ENCODE data around the gene RNLS. TPM values are rescaled to one million over a fixed set of nuclear protein-coding genes. Genes with fewer than 3 reads are reported as not detected.
"Not testable (repeated sequence)": the region's sequence is repeated elsewhere in the genome, so short reads cannot be mapped to it uniquely, and the experiment has no call there.

RNLS gene
- total RNA-seq, 2 experiments from 2014 or later, result 0.95 to 2.7 TPM

GRCh38 chr10:88281592-88282347, 301.3 kb downstream of the RNLS start:
- DNase-seq (no peak), ATAC-seq (ENCODE audit: poor library complexity) (no peak)
- Histone ChIP-seq H3K27me3 (ENCODE audit: control insufficient read depth in 1 of 2, insufficient read depth in 2 of 2, low read length in 2 of 2) (no peaks in the 10 kb centered on the region), H3K9me3 (ENCODE audit: control insufficient read depth in 1 of 2, insufficient read depth in 1 of 2, low read length in 2 of 2) (no peaks in the 10 kb centered on the region), H3K27ac (ENCODE audit: low read depth in 1 of 2, low read length in 2 of 2) (no peak overlapping the region), H3K36me3 (ENCODE audit: insufficient read depth, low read length) (no peaks in the 10 kb centered on the region), H3K4me1 (ENCODE audit: insufficient read depth, low read length) (peaks cover 9% of the 10 kb centered on the region), H3K4me3 (ENCODE audit: low read length) (no peak overlapping the region)
- intact Hi-C loops (cut with DNase I, micrococcal nuclease), result no loop called here
- no peak for TF ChIP-seq CTCF (IDR thresholded peaks at IDR 0.05)
- peaks cover 35% of the 10 kb centered on the region for H3K4me1 Mint-ChIP-seq (ENCODE audit: low read depth)
- H3K4me3 Mint-ChIP-seq, result no peak overlapping the region
- POLR2A ChIA-PET, result interaction anchor here (3.1 kb wide), 1 partner anchor 11 kb away, joined by 12 read pairs; no protein-coding TSS in a partner anchor
- CTCF ChIA-PET, result interaction anchor here (1.2 kb wide), 2 partner anchors 21 to 28 kb away, joined by 3 read pairs; no protein-coding TSS in a partner anchor
- H3K27ac Mint-ChIP-seq, result no peak overlapping the region
- H3K9me3 Mint-ChIP-seq, result peaks cover 3% of the 10 kb centered on the region
- H3K27me3 Mint-ChIP-seq, result no peaks in the 10 kb centered on the region
- H3K36me3 Mint-ChIP-seq (ENCODE audit: low read depth), result no peaks in the 10 kb centered on the region

GRCh38 chr10:88280518-88280917, 302.6 kb downstream of the RNLS start:
- POLR2A ChIA-PET, result interaction anchor here (3.1 kb wide), 1 partner anchor 9 kb away, joined by 12 read pairs; no protein-coding TSS in a partner anchor
- H3K9me3 ChIP-seq (ENCODE audit: control insufficient read depth in 1 of 2, insufficient read depth in 1 of 2, low read length in 2 of 2), result no peaks in the 10 kb centered on the region
- CTCF ChIA-PET, result interaction anchor here (1.2 kb wide), 2 partner anchors 19 to 30 kb away, joined by 3 read pairs; no protein-coding TSS in a partner anchor
- no peak overlapping the region for H3K4me3 ChIP-seq (ENCODE audit: low read length)
- H3K27ac ChIP-seq (ENCODE audit: low read depth in 1 of 2, low read length in 2 of 2), result no peak overlapping the region
- H3K27me3 Mint-ChIP-seq, result no peaks in the 10 kb centered on the region
- no peak overlapping the region for H3K4me3 Mint-ChIP-seq
- no peak overlapping the region for H3K27ac Mint-ChIP-seq
- H3K4me1 Mint-ChIP-seq (ENCODE audit: low read depth), result peaks cover 35% of the 10 kb centered on the region
- H3K27me3 ChIP-seq (ENCODE audit: control insufficient read depth in 1 of 2, insufficient read depth in 2 of 2, low read length in 2 of 2), result no peaks in the 10 kb centered on the region
- H3K4me1 ChIP-seq (ENCODE audit: insufficient read depth, low read length), result peaks cover 9% of the 10 kb centered on the region
- DNase-seq (no peak), ATAC-seq (ENCODE audit: poor library complexity) (no peak)
- peaks cover 3% of the 10 kb centered on the region for H3K9me3 Mint-ChIP-seq
- TF ChIP-seq CTCF (IDR thresholded peaks at IDR 0.05), result no peak
- H3K36me3 ChIP-seq (ENCODE audit: insufficient read depth, low read length), result no peaks in the 10 kb centered on the region
- intact Hi-C loops (cut with DNase I, micrococcal nuclease), result no loop called here
- H3K36me3 Mint-ChIP-seq (ENCODE audit: low read depth), result no peaks in the 10 kb centered on the region

- POLR2A ChIA-PET, result interaction anchor here (1.0 kb wide), 2 partner anchors 17 to 416 kb away, joined by 3 read pairs; partner anchors contain the start of genes KLLN and PTEN
- intact Hi-C loops (cut with DNase I, micrococcal nuclease), result no loop called here
- CTCF ChIA-PET, result no interaction called here
- ATAC-seq (ENCODE audit: poor library complexity) (no peak), DNase-seq (no peak)
- Mint-ChIP-seq H3K4me3 (no peak overlapping the region), H3K4me1 (ENCODE audit: low read depth) (peaks cover 35% of the 10 kb centered on the region), H3K36me3 (ENCODE audit: low read depth) (no peaks in the 10 kb centered on the region), H3K27ac (no peak overlapping the region), H3K27me3 (no peaks in the 10 kb centered on the region), H3K9me3 (peaks cover 3% of the 10 kb centered on the region)
- Histone ChIP-seq H3K9me3 (ENCODE audit: control insufficient read depth in 1 of 2, insufficient read depth in 1 of 2, low read length in 2 of 2) (no peaks in the 10 kb centered on the region), H3K4me3 (ENCODE audit: low read length) (no peak overlapping the region), H3K27ac (ENCODE audit: low read depth in 1 of 2, low read length in 2 of 2) (no peak overlapping the region), H3K27me3 (ENCODE audit: control insufficient read depth in 1 of 2, insufficient read depth in 2 of 2, low read length in 2 of 2) (no peaks in the 10 kb centered on the region), H3K4me1 (ENCODE audit: insufficient read depth, low read length) (peaks cover 9% of the 10 kb centered on the region), H3K36me3 (ENCODE audit: insufficient read depth, low read length) (no peaks in the 10 kb centered on the region)
- no peak for TF ChIP-seq CTCF (IDR thresholded peaks at IDR 0.05)
These were observed 304.2 kb downstream of the RNLS start for GRCh38 chr10:88278912-88279311.

- DNase-seq; H3K4me3 Mint-ChIP-seq; H3K27ac ChIP-seq (ENCODE audit: low read depth in 1 of 2, low read length in 2 of 2); POLR2A ChIA-PET; H3K9me3 ChIP-seq (ENCODE audit: control insufficient read depth in 1 of 2, insufficient read depth in 1 of 2, low read length in 2 of 2); intact Hi-C loops (cut with DNase I, micrococcal nuclease); ATAC-seq (ENCODE audit: poor library complexity); H3K36me3 ChIP-seq (ENCODE audit: insufficient read depth, low read length); H3K4me3 ChIP-seq (ENCODE audit: low read length); H3K9me3 Mint-ChIP-seq; H3K36me3 Mint-ChIP-seq (ENCODE audit: low read depth); H3K27me3 ChIP-seq (ENCODE audit: control insufficient read depth in 1 of 2, insufficient read depth in 2 of 2, low read length in 2 of 2); H3K27ac Mint-ChIP-seq; H3K27me3 Mint-ChIP-seq; CTCF ChIA-PET: not testable (repeated sequence)
- H3K4me1 Mint-ChIP-seq (ENCODE audit: low read depth), result peaks cover 50% of the 10 kb centered on the region
- H3K4me1 ChIP-seq (ENCODE audit: insufficient read depth, low read length), result peaks cover 15% of the 10 kb centered on the region
These were observed 306.2 kb downstream of the RNLS start for GRCh38 chr10:88276945-88277344.

Data from CD4-positive, alpha-beta T cell (primary cell).